AG08395 (cell line): ENCODE results near the gene ST8SIA5.
"Not testable (repeated sequence)": the region's sequence is repeated elsewhere in the genome, so short reads cannot be mapped to it uniquely, and the experiment has no call there.

ENCODE experiments used
- DNase-seq: peaks from one replicate; pipeline ENCODE4 v3.0.0; 2012; ENCODE audit warnings: mixed read lengths, low spot score

The ST8SIA5 gene

GRCh38 chr18:46756559-46757201 lies at the start of gene ST8SIA5:
TSS of gene ST8SIA5 (minus strand) at chr18:46757053. CDS start at chr18:46756508, 545 bp downstream.
- no peak for DNase-seq

DNA sequence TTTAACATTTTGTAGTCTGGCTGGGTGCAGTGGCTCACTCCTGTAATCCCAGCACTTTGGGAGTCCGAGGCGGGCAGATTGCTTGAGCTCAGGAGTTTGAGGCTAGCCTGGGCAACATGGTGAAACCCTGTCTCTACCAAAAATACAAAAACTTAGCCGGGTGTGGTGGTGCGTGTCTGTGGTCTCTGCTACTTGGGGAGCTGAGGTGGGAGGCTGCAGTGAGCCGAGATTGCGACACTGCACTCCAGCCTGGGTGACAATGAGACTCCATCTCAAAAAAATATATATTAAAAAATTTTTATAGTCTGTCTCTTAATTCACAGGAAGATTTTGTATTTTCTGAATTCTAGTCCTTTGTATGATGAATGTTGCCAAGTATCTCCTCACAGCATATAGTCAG lies 39.1 kb upstream of the ST8SIA5 start:
- not testable (repeated sequence) for DNase-seq

DNA sequence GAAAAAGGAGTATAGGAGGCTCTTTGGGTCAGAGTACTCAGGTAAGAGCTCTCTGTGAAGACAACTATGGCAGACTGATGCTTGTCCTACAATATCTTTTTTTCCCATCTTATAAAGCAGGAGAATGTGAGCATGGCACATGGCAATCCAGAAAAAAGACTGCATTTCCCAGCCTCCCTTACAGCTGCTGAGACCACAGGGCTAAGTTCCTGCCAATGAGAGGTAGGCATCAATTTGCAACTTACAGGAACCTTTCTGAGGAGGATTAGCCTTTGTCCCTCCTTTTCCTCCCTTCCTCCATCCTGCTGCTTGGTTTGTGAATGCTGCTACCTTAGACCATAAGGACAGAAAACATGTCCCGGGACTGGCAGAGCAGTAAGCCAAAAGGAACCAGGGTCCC lies 37.8 kb upstream of the ST8SIA5 start:
- DNase-seq = no peak

DNA sequence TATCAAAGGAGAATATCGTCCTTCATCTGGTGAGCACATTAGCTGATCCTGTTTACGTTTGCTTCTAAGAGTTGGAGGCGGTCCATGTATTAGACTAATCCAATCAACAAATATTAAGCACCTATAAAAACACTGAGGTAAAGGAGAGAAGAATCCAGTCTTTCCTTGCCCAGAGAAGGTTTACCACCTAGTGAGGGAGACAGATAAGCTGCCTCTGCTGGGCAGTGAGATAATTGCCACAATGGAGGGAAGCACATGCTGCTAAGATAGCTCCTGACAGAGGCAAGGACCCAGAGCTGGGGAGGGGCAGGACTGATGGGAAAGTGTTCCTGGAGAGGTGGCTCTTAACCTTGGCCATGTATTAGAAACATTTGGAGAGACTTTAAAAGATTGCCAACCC lies 36.7 kb upstream of the ST8SIA5 start:
- no peak for DNase-seq

- no peak for DNase-seq
These were observed 32.2 kb upstream of the ST8SIA5 start for GRCh38 chr18:46789088-46789487.

DNA sequence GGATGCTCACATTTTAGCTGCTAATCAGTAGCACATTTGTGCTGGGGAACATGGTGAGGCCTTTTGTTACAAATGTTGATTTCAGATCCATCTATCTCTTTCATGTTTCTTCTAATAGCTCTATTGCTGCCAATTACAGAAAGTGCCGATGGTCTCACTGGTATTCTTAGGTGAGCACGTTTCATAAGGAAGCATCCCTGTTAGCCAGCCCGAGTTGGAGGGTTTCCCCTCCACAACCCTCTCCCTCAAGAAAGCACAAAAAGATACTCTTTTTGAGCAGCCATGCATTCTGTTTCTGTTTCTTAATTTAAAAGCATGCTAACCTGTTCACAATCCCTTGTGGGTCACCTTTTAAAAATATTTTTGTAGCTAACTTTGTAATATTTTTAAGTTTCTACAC lies 30.8 kb upstream of the ST8SIA5 start:
- DNase-seq = no peak

DNA sequence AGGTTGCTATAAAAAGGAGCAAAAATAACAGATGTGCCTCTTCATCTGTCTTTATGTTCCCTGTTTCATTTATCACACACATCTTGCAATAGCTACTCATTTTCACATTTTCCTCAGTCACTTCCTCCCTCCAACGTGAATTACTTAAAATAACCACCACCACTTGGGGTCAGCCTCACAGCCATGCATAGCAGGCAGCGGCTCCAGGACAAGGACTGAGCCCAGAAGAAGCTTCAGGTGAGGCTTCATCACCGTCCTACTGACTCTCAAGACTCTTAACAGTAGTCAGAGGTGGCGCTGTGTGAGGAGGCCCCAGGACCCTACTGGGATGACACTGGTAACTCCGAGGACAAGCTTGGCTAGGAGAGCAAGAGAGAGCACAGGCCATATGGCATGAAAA lies 15.5 kb upstream of the ST8SIA5 start:
- no peak for DNase-seq

GRCh38 chr18:46771141-46771540 lies 14.3 kb upstream of the ST8SIA5 start:
- DNase-seq = no peak

DNA sequence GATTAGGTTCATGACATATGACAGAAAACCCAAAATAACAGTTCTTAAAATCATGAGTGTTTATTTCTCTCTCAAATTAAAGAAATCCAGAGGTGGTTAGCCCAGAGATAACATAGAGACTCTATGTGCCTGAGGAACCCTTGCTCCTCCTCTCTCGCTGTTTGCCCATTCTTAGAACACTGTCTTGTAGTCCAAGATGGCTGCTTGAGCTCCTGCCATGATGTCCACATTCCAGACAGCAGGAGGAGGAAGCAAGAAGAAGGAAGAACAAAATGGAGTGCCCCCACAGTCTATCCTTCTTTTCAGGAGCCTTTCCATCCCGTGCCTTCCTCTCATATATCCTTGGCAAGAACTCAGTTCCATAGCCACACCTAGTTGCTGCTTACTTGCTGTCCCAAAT lies 13.9 kb upstream of the ST8SIA5 start:
- DNase-seq = no peak

- no peak for DNase-seq
These were observed 11.5 kb upstream of the ST8SIA5 start for GRCh38 chr18:46768166-46768921.

GRCh38 chr18:46767217-46767616 lies 10.4 kb upstream of the ST8SIA5 start:
- DNase-seq = no peak

GRCh38 chr18:46764586-46764985 lies 7.7 kb upstream of the ST8SIA5 start:
- no peak for DNase-seq

- DNase-seq = no peak
These were observed 4.4 kb upstream of the ST8SIA5 start for GRCh38 chr18:46761059-46761769.

- DNase-seq = no peak
These were observed 3.0 kb upstream of the ST8SIA5 start for GRCh38 chr18:46759890-46760289.

GRCh38 chr18:46756025-46756558 lies 761 bp downstream of the ST8SIA5 start:
- no peak for DNase-seq

- no peak for DNase-seq
These were observed 1.4 kb downstream of the ST8SIA5 start for GRCh38 chr18:46755315-46756024.

DNA sequence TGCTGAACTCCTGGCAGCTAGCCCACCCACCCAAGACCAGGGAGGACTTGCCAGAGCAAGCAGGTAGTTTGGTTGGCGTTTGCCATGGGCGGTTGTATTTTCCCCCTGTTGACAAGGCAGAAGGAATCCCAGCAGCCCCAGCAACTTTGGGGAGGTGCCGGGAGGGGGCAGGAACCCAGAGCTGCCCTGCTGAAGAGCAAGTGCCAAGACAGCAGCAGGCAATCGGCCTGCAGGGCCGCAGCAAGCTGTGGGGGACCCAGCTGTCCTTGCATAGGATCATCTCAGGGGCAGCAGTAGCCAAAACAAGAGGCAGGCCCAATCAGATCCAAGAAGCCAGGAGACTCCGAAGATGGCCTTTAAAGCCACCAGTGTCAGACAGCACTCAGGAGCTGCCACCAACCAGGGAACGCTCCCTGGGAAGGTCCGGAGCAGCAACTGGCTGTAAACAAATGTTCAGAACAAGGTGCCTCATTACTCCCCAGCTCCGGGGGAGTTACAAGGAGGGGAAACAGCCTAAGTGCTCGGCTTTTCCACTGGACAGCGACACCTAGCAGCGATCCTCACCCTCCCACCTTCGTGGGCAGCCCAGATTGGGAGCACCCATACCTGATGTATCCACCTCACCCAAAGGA lies 2.1 kb downstream of the ST8SIA5 start:
- no peak for DNase-seq

DNA sequence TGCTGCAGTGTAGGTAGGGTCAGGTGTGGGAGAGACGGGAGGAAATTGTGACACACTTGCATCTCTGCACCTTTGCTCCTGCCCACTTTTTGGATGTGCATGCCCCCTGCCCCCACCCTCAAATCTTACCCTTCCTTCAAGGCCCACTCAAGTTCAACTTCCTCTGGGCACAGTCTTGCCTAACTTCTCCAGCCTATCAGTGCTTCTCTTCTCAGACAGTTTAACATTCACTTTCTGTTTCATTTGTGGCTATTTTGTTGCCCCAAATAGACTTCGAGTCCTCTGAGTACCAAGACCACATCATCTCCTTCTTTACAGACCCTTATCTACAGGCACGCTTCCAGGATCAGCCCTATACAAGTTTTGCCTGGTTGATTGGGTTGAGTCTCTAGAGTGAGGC lies 2.7 kb downstream of the ST8SIA5 start:
- no peak for DNase-seq

DNA sequence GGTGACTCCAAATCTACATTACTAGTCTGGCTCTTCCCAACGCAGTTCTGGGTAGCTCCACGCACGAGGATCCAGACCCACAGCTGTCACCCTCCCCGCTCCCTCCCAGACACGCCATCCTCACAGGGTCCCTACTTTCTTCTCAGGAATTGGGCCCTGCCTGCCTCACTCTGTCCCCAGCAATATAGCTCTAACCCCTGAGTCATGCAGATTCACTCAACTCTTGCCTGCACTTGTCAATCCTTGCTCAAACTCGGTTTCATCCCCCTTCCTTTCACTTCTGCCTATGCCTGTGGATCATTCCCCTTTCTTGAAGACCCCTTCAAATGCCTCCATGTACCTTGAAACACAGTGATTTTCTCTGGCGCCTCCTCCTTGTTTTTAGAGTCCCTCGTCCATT lies 5.0 kb downstream of the ST8SIA5 start:
- no peak for DNase-seq

- DNase-seq = no peak
These were observed 6.2 kb downstream of the ST8SIA5 start for GRCh38 chr18:46750626-46751025.

GRCh38 chr18:46748466-46748865 lies 8.4 kb downstream of the ST8SIA5 start:
- DNase-seq = no peak

- DNase-seq = no peak
These were observed 16.8 kb downstream of the ST8SIA5 start for GRCh38 chr18:46740046-46740445.
